Ectodermal cell (in vitro differentiated cells): ENCODE data around the gene TSPAN12.
"Not testable (repeated sequence)": the region's sequence is repeated elsewhere in the genome, so short reads cannot be mapped to it uniquely, and the experiment has no call there.

Source experiments
- H3K27ac ChIP-seq: 2 replicates; pipeline ENCODE4 v1.7.0; 2013; ENCODE audit warnings: mild to moderate bottlenecking, low read depth, low read length; ENCODE audit not compliant: insufficient read depth, poor library complexity, severe bottlenecking
- H3K27me3 ChIP-seq: 2 replicates; pipeline ENCODE4 v1.7.0; 2013; ENCODE audit warnings: mild to moderate bottlenecking, low read length; ENCODE audit not compliant: insufficient read depth, control insufficient read depth, poor library complexity, severe bottlenecking
- H3K36me3 ChIP-seq: one replicate; pipeline ENCODE4 v1.7.0; 2013; ENCODE audit warnings: low read length; ENCODE audit not compliant: control insufficient read depth, insufficient read depth
- H3K4me1 ChIP-seq: one replicate; pipeline ENCODE4 v1.7.0; 2013; ENCODE audit warnings: low read length; ENCODE audit not compliant: control insufficient read depth, insufficient read depth
- H3K4me3 ChIP-seq: 2 replicates; pipeline ENCODE4 v1.7.0; 2013; ENCODE audit warnings: low read depth, low read length, control low read depth; ENCODE audit not compliant: insufficient read depth
- H3K9me3 ChIP-seq: 2 replicates; pipeline ENCODE4 v1.7.0; 2013; ENCODE audit warnings: mild to moderate bottlenecking, low read length, moderate library complexity; ENCODE audit not compliant: control insufficient read depth
- WGBS, 2 experiments: methylation state at CpG; one replicate each; pipeline ENCODE4 v1.1.7; 2013; ENCODE audit warnings: missing lambda C conversion rate in 2 of 2; 5-methylcytosine and 5-hydroxymethylcytosine counted together

TSPAN12 gene

DNA sequence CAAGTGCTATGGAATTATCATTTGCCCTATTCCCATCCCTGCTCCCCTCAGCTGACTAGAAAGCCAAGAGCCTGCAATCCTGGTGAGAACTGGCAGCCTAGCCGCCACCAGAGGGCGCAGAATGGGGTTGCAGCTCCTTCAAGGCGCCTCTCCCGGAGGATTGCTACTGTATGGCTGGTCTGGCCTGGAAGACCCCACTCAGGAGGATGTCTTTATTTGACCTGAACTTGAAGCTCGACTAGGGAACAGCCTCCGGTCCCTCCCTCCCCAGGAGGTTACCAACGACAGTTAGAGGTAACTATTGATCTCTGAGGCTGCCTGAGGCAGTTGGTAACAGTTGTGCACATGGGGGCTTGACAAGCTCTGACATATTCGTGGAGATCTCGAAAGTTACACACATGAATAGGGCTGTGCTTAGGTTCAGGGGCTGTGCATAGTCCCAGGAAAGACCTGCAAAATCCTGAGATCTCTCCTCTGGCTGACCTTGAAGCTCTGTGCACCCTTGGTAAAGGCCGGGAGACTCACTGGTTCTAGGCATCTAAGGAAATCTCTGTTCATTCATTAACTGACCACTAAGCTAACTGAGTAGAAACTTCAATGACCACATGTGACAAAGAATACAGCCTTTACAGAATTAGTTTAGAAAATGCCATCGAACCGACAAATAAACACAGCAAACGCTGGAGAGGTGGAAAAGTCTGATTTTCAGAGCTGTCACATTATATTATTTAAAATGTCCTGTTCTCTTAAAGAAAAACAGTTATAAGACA is 65.7 kb downstream of the TSPAN12 start:
- no peaks in the 10 kb centered on the region for H3K27me3 ChIP-seq
- H3K4me3 ChIP-seq = no peak overlapping the region
- H3K9me3 ChIP-seq = no peaks in the 10 kb centered on the region
- 34 to 50% methylated on average over 10 to 13 of the region's 13 CpGs for whole genome bisulfite sequencing, 2 experiments
- no peaks in the 10 kb centered on the region for H3K4me1 ChIP-seq
- H3K36me3 ChIP-seq = no peaks in the 10 kb centered on the region
- no peak overlapping the region for H3K27ac ChIP-seq

- H3K27ac ChIP-seq = no peak overlapping the region
- WGBS, 2 experiments = 85 to 89% methylated on average over 1 of the region's 1 CpG
Measured at GRCh38 chr7:120785095-120785494, 72.8 kb downstream of the TSPAN12 start.

DNA sequence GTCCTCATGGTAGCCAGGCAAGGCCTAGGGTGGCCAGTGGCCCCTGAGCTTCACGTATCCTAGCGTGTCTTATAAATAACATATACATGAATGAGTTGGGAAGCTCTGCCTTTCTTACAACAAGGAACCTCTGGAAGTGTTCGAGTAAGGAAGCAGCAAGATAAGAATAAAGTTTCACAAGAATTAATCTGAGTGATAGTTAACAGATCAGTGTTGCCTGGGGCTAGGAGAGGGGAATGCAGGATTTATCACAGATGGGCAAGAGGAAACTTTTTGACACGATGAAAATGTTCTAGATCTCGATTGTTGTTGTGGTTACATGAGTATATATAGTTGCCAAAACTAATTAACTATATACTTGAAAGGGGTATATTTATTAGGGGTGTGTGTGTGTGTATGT is 74.2 kb downstream of the TSPAN12 start:
- Histone ChIP-seq H3K36me3 (no peaks in the 10 kb centered on the region), H3K4me1 (peaks cover 6% of the 10 kb centered on the region), H3K27me3 (no peaks in the 10 kb centered on the region), H3K4me3 (no peak overlapping the region), H3K27ac (no peak overlapping the region), H3K9me3 (no peaks in the 10 kb centered on the region)
- WGBS, 2 experiments = 97 to 100% methylated on average over 4 to 5 of the region's 5 CpGs

More at GRCh38 chr7:120785095-120785494, 72.8 kb downstream of the TSPAN12 start:
- no peaks in the 10 kb centered on the region for H3K27me3 ChIP-seq
- H3K36me3 ChIP-seq = no peaks in the 10 kb centered on the region
- peaks cover 6% of the 10 kb centered on the region for H3K4me1 ChIP-seq
- no peaks in the 10 kb centered on the region for H3K9me3 ChIP-seq
- no peak overlapping the region for H3K4me3 ChIP-seq

DNA sequence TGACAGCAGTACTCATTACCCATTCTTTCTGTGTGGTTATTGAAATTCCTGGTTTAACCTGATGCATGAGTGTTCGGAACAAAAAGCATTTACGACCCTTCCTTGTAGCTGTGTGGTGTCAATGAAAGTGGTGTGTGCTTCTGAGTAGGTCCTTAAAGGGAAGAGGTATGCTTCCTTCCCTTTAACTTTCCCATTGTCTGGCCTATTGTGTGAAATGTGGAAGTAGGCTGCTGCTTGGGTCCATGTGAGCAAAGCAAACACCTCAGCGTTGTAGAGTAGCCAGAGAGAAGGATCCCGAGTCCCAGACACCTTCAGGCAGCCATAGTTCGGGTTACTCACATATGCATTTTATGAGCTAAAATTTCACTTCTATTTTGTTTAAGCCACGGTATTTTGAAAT is 74.7 kb downstream of the TSPAN12 start:
- Histone ChIP-seq H3K36me3 (no peaks in the 10 kb centered on the region), H3K27ac (no peak overlapping the region), H3K4me3 (no peak overlapping the region), H3K9me3 (no peaks in the 10 kb centered on the region), H3K27me3 (no peaks in the 10 kb centered on the region), H3K4me1 (peaks cover 6% of the 10 kb centered on the region)
- WGBS, 2 experiments = 91 to 95% methylated on average over 6 of the region's 6 CpGs

DNA sequence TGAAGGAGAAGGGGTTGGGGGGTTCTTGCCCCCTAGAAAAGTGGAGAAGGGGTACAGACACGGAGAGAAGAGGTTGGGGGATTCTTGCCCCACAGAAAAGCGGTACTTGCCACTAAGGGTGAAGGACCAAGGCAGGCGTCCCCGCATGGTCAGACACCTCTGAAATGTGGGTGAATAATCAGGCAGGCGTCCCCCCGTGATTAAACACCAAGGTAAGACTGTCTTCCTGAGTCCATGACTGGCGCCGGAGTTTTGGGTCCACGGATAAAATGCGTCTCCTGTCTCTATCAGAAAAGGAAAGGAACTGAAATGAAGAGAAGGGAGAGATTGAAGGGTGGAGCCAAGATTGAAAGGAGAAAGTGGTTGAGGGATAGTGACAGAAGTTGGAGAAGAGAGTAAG is 76.0 kb downstream of the TSPAN12 start:
- not testable (repeated sequence) for H3K27ac ChIP-seq, H3K36me3 ChIP-seq, H3K27me3 ChIP-seq, H3K4me1 ChIP-seq, H3K9me3 ChIP-seq, H3K4me3 ChIP-seq
- 96% methylated on average over 10 of the region's 10 CpGs for WGBS, 2 experiments

DNA sequence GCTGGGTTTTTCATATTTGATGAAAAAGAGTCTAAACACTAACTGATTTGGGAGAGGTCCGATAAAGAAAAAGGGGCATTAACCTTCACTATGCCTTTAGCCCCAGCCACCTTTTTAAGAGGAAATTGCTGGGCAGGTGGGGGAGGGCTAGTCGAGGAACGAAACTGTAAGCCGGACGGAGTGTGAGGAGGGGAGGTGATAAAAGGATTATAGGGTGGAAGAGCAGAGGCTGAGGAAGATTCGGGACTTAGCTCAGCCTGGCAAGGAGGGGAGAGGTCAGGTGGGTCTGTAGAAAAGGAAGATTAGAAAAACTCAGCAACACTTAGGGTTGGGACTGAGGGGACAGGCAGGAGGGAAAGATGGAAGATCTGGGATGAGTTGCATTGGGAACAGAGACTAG is 77.0 kb downstream of the TSPAN12 start:
- Histone ChIP-seq H3K27ac (no peak overlapping the region), H3K4me3 (no peak overlapping the region), H3K36me3 (no peaks in the 10 kb centered on the region), H3K9me3 (no peaks in the 10 kb centered on the region), H3K4me1 (peaks cover 6% of the 10 kb centered on the region), H3K27me3 (no peaks in the 10 kb centered on the region)
- WGBS, 2 experiments = 90 to 94% methylated on average over 6 of the region's 6 CpGs

DNA sequence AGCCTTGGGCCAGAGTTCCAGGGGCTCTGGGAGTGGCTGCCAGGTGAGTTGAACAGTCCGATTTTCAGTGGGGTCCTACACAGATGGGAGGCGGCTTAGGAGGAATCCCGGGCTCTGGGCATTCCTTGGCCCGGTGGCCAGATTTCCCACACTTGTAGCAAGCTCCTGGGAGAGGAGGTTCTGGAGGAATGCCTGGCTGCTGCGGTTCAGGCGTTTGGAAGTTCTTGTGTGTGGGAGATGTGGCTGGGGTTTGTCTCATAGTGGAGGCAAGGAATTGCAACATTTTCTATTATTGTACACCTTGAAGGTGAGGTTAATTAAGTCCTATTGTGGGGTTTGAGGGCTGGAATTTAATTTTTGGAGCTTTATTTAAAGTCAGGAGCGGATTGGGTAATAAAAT is 77.5 kb downstream of the TSPAN12 start:
- H3K36me3 ChIP-seq, H3K4me1 ChIP-seq, H3K9me3 ChIP-seq, H3K27ac ChIP-seq, H3K27me3 ChIP-seq, H3K4me3 ChIP-seq: not testable (repeated sequence)
- 93 to 95% methylated on average over 7 of the region's 7 CpGs for WGBS, 2 experiments

DNA sequence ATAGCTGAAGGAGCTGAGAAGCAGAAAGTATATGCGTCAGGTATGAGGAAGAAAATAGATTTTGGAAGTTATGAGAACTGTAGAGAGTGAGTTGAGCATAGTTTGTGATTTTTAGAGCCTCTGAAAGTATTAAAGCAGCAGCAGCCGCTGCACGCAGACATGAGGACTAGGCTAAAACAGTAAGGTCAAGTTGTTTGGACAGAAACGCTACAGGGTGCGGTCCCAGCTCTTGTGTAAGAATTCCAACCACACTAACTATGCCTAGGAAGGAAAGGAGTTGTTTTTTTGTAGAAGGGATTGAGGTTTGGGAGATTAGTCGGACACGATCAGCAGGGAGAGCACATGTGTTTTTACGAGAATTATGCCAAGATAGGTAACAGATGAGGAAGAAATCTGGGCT is 78.9 kb downstream of the TSPAN12 start:
- H3K36me3 ChIP-seq, H3K27ac ChIP-seq, H3K4me3 ChIP-seq, H3K9me3 ChIP-seq, H3K27me3 ChIP-seq, H3K4me1 ChIP-seq: not testable (repeated sequence)
- WGBS, 2 experiments = 96 to 97% methylated on average over 8 of the region's 8 CpGs

DNA sequence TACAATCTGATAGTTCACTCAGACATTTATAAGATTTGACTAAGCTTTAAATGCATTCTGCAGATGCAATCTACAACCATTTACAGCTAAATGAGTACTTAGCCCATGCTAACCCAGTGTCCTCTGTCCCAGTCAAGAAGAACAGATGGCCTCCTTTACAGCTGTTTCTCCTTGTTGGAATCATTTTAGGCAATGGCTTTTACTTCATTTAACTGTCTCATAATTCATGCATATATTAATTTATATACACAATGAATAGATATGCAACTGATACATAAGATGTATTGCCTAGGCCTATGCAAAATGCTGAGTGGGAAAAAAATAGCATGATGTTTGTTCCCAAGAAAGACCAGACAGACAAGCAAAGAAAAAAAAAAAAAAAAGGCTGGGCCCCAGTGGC is 82.2 kb downstream of the TSPAN12 start:
- H3K27me3 ChIP-seq = no peaks in the 10 kb centered on the region
- no peaks in the 10 kb centered on the region for H3K4me1 ChIP-seq
- no peak overlapping the region for H3K4me3 ChIP-seq
- no peaks in the 10 kb centered on the region for H3K9me3 ChIP-seq
- no peak overlapping the region for H3K27ac ChIP-seq
- no peaks in the 10 kb centered on the region for H3K36me3 ChIP-seq

GRCh38 chr7:120774481-120774880 is 83.5 kb downstream of the TSPAN12 start:
- no peaks in the 10 kb centered on the region for H3K36me3 ChIP-seq
- H3K27ac ChIP-seq = no peak overlapping the region
- WGBS, 2 experiments = 42 to 46% methylated on average over 3 of the region's 3 CpGs
- H3K4me1 ChIP-seq = no peaks in the 10 kb centered on the region
- H3K4me3 ChIP-seq = no peak overlapping the region
- H3K27me3 ChIP-seq = no peaks in the 10 kb centered on the region
- no peaks in the 10 kb centered on the region for H3K9me3 ChIP-seq

DNA sequence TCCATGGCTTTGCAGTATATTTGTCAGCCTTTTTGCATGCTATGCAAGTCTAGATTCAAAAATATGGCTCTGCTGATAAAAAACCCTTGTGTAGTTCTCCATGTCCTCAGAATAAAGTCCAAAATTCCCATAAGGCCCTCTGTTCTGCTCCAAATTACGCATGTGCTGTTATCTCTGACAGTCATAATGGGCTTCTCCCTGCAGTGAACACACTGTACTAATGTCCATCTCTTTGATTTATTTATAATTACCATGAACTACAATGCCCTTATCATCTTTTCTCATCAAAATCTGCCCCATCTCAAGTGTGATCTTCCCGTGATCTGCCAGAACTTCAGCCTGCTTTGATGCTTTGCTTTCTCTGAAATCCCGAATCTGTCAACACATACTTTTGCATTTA is 87.7 kb downstream of the TSPAN12 start:
- H3K4me3 ChIP-seq = no peak overlapping the region
- H3K9me3 ChIP-seq = no peaks in the 10 kb centered on the region
- no peak overlapping the region for H3K27ac ChIP-seq
- no peaks in the 10 kb centered on the region for H3K27me3 ChIP-seq
- 93 to 96% methylated on average over 3 of the region's 3 CpGs for WGBS, 2 experiments
- H3K36me3 ChIP-seq = no peaks in the 10 kb centered on the region
- H3K4me1 ChIP-seq = no peaks in the 10 kb centered on the region
